ENCODE measurements around the gene ADRB2.
"Not testable (repeated sequence)": the region's sequence is repeated elsewhere in the genome, so short reads cannot be mapped to it uniquely, and the experiment has no call there.

The ADRB2 gene

GRCh38 chr5:148855249-148856008, 29.0 kb downstream of the ADRB2 start:
- DNase-seq (ENCODE audit: low spot score), result no peak

- no peak for DNase-seq (ENCODE audit: low spot score)
Measured at GRCh38 chr5:148856009-148856367, 29.6 kb downstream of the ADRB2 start.

GRCh38 chr5:148856424-148856823, 30.0 kb downstream of the ADRB2 start:
- no peak for DNase-seq (ENCODE audit: low spot score)

- DNase-seq (ENCODE audit: low spot score), result no peak
Measured at GRCh38 chr5:148857474-148857873, 31.1 kb downstream of the ADRB2 start.

GRCh38 chr5:148858106-148858505, 31.7 kb downstream of the ADRB2 start:
- DNase-seq (ENCODE audit: low spot score), result no peak

- DNase-seq (ENCODE audit: low spot score), result no peak
Measured at GRCh38 chr5:148858547-148858946, 32.1 kb downstream of the ADRB2 start.

GRCh38 chr5:148859703-148860102, 33.3 kb downstream of the ADRB2 start:
- DNase-seq (ENCODE audit: low spot score), result no peak

GRCh38 chr5:148860599-148860998, 34.2 kb downstream of the ADRB2 start:
- DNase-seq (ENCODE audit: low spot score), result no peak

GRCh38 chr5:148861088-148861487, 34.7 kb downstream of the ADRB2 start:
- no peak for DNase-seq (ENCODE audit: low spot score)

- DNase-seq (ENCODE audit: low spot score), result no peak
Measured at GRCh38 chr5:148861696-148862095, 35.3 kb downstream of the ADRB2 start.

GRCh38 chr5:148864113-148864841, 37.9 kb downstream of the ADRB2 start:
- no peak for DNase-seq (ENCODE audit: low spot score)

GRCh38 chr5:148866024-148866423, 39.6 kb downstream of the ADRB2 start:
- DNase-seq (ENCODE audit: low spot score), result no peak

- no peak for DNase-seq (ENCODE audit: low spot score)
Measured at GRCh38 chr5:148873120-148873519, 46.7 kb downstream of the ADRB2 start.

- no peak for DNase-seq (ENCODE audit: low spot score)
Measured at GRCh38 chr5:148873690-148874485, 47.5 kb downstream of the ADRB2 start.

- no peak for DNase-seq (ENCODE audit: low spot score)
Measured at GRCh38 chr5:148875205-148875875, 48.9 kb downstream of the ADRB2 start.

GRCh38 chr5:148877436-148877835, 51.0 kb downstream of the ADRB2 start:
- not testable (repeated sequence) for DNase-seq (ENCODE audit: low spot score)
